B cell (primary cell): ENCODE data around the gene RNF213.

Experiments
- CTCF ChIP-seq: fragments of 200-600 bp; IDR thresholded peaks from one replicate; pipeline ENCODE4 v1.8.0; 2022; ENCODE audit warnings: antibody characterized with exemption, mild to moderate bottlenecking
- EZH2 ChIP-seq: IDR thresholded peaks from 2 replicates; pipeline ENCODE4 v1.6.1; 2012; ENCODE audit warnings: borderline replicate concordance, low read depth, mild to moderate bottlenecking, moderate library complexity, low read length; ENCODE audit not compliant: insufficient read depth, poor library complexity, severe bottlenecking

GRCh38 chr17:80425835-80426426 is 165.3 kb downstream of the RNF213 start:
- TF ChIP-seq CTCF, result no peak
- TF ChIP-seq EZH2, result no peak
